Muscle layer of colon (tissue), 2 donors: ENCODE data around the gene NFYA.

ENCODE experiments used
- H3K27ac ChIP-seq: one replicate; pipeline ENCODE4 v1.7.0; 2013; ENCODE audit warnings: low read depth, mild to moderate bottlenecking, low read length, moderate library complexity
- H3K27me3 ChIP-seq, 2 donors: one replicate each; pipeline ENCODE4 v1.7.0; 2013; ENCODE audit warnings: low read length in 2 of 2, mild to moderate bottlenecking in 2 of 2; ENCODE audit not compliant: insufficient read depth in 2 of 2, control insufficient read depth in 1 of 2
- H3K36me3 ChIP-seq: one replicate; pipeline ENCODE4 v1.7.0; 2013; ENCODE audit warnings: mild to moderate bottlenecking, low read length; ENCODE audit not compliant: insufficient read depth
- H3K4me1 ChIP-seq: one replicate; pipeline ENCODE4 v1.7.0; 2013; ENCODE audit warnings: mild to moderate bottlenecking, low read length; ENCODE audit not compliant: insufficient read depth
- H3K4me3 ChIP-seq, 2 donors: one replicate each; pipeline ENCODE4 v1.7.0; 2013; ENCODE audit warnings: low read length in 2 of 2, low read depth in 1 of 2, mild to moderate bottlenecking in 1 of 2, moderate library complexity in 1 of 2
- H3K9ac ChIP-seq: one replicate; pipeline ENCODE4 v1.7.0; 2013; ENCODE audit warnings: low read length
- H3K9me3 ChIP-seq: one replicate; pipeline ENCODE4 v1.7.0; 2013; ENCODE audit warnings: mild to moderate bottlenecking, low read length
- donor health status: abdominal sarcoma.
- donor health status: Adenocarcinoma of cecum.

The NFYA gene

GRCh38 chr6:41075651-41076626 lies 3.2 kb downstream of the NFYA start:
- H3K27ac ChIP-seq, result no peak overlapping the region
- peaks cover 21% of the 10 kb centered on the region for H3K36me3 ChIP-seq
- peak overlapping the region; percentile 14 for H3K9ac ChIP-seq
- no peaks in the 10 kb centered on the region for H3K9me3 ChIP-seq
- H3K27me3 ChIP-seq, result no peaks in the 10 kb centered on the region
- peaks cover 23% of the 10 kb centered on the region for H3K4me1 ChIP-seq
- H3K4me3 ChIP-seq, result no peak overlapping the region

DNA sequence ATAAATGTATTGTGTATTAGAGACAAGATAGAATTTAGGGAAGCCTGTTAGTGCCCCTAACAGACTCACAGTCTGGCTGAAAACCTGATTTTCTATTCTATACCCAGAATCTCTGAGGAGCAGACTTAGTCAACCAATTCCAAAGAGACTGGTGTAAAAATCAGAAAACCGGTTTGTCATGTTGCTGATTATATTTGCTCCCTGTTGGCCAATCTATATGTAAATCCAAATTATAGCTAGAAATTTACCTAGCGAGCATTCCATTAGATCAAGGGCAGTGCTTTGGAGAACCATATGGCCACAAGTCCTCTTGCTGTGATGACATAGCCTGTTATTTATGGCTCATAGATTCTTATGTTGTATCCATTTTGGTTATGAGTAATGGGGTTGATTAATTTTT lies 4.8 kb downstream of the NFYA start:
- Histone ChIP-seq H3K27ac (no peak overlapping the region), H3K4me1 (peaks cover 20% of the 10 kb centered on the region), H3K9ac (no peak overlapping the region), H3K27me3 (no peaks in the 10 kb centered on the region), H3K9me3 (no peaks in the 10 kb centered on the region), H3K4me3 (no peak overlapping the region), H3K36me3 (peaks cover 22% of the 10 kb centered on the region)

GRCh38 chr6:41078101-41078500 lies 5.3 kb downstream of the NFYA start:
- H3K9me3 ChIP-seq, result no peaks in the 10 kb centered on the region
- peaks cover 22% of the 10 kb centered on the region for H3K36me3 ChIP-seq
- no peak overlapping the region for H3K27ac ChIP-seq
- H3K4me1 ChIP-seq, result peaks cover 20% of the 10 kb centered on the region
- H3K4me3 ChIP-seq, result no peak overlapping the region
- H3K27me3 ChIP-seq, result no peaks in the 10 kb centered on the region
- H3K9ac ChIP-seq, result no peak overlapping the region

GRCh38 chr6:41079080-41079479 lies 6.3 kb downstream of the NFYA start:
- Histone ChIP-seq H3K9ac (no peak overlapping the region), H3K4me1 (peaks cover 19% of the 10 kb centered on the region), H3K9me3 (no peaks in the 10 kb centered on the region), H3K27me3 (no peaks in the 10 kb centered on the region), H3K27ac (no peak overlapping the region), H3K4me3 (no peak overlapping the region), H3K36me3 (peaks cover 27% of the 10 kb centered on the region)

DNA sequence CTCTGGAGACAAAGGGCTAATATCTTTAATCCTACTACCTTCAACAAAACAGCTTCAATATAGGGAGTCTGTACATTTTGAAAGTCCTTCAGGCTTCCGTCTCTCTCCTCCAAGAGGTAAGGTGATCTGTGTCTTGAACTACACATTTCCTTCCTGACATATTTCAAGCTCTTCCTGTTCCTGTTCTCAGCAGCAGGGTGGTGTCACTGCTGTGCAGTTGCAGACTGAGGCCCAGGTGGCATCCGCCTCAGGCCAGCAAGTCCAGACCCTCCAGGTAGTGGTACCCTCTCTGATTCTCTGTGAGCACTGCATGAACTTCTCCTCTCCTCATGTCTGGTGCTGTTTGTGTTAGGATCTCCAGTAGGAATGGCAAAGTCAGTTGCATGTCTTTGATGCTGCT lies 7.8 kb downstream of the NFYA start:
- Histone ChIP-seq H3K36me3 (peaks cover 42% of the 10 kb centered on the region), H3K9me3 (no peaks in the 10 kb centered on the region), H3K27me3 (no peaks in the 10 kb centered on the region), H3K4me3 (no peak overlapping the region), H3K4me1 (peaks cover 4% of the 10 kb centered on the region), H3K9ac (no peak overlapping the region), H3K27ac (no peak overlapping the region)

GRCh38 chr6:41083072-41083471 lies 10.3 kb downstream of the NFYA start:
- H3K36me3 ChIP-seq, result peaks cover 42% of the 10 kb centered on the region
- no peak overlapping the region for H3K27ac ChIP-seq
- H3K4me1 ChIP-seq, result no peaks in the 10 kb centered on the region
- H3K27me3 ChIP-seq, result no peaks in the 10 kb centered on the region
- no peaks in the 10 kb centered on the region for H3K9me3 ChIP-seq
- no peak overlapping the region for H3K9ac ChIP-seq
- no peak overlapping the region for H3K4me3 ChIP-seq

GRCh38 chr6:41085182-41085581 lies 12.4 kb downstream of the NFYA start:
- peaks cover 31% of the 10 kb centered on the region for H3K36me3 ChIP-seq
- H3K9ac ChIP-seq, result no peak overlapping the region
- H3K9me3 ChIP-seq, result no peaks in the 10 kb centered on the region
- H3K4me1 ChIP-seq, result no peaks in the 10 kb centered on the region
- no peak overlapping the region for H3K27ac ChIP-seq
- no peak overlapping the region for H3K4me3 ChIP-seq
- H3K27me3 ChIP-seq, result no peaks in the 10 kb centered on the region

- Histone ChIP-seq H3K4me3 (no peak overlapping the region), H3K36me3 (peaks cover 53% of the 10 kb centered on the region), H3K9ac (no peak overlapping the region), H3K9me3 (no peaks in the 10 kb centered on the region), H3K27ac (no peak overlapping the region), H3K4me1 (no peaks in the 10 kb centered on the region), H3K27me3 (no peaks in the 10 kb centered on the region)
These were observed 15.7 kb downstream of the NFYA start for GRCh38 chr6:41088451-41088850.

- Histone ChIP-seq H3K9ac (no peak overlapping the region), H3K36me3 (peaks cover 59% of the 10 kb centered on the region), H3K9me3 (no peaks in the 10 kb centered on the region), H3K4me3 (no peak overlapping the region), H3K4me1 (no peaks in the 10 kb centered on the region), H3K27ac (no peak overlapping the region), H3K27me3 (no peaks in the 10 kb centered on the region)
These were observed 18.3 kb downstream of the NFYA start for GRCh38 chr6:41090841-41091761.

GRCh38 chr6:41092421-41093140 lies 19.8 kb downstream of the NFYA start:
- Histone ChIP-seq H3K36me3 (peaks cover 72% of the 10 kb centered on the region), H3K27me3 (no peaks in the 10 kb centered on the region), H3K9me3 (no peaks in the 10 kb centered on the region), H3K27ac (no peak overlapping the region), H3K9ac (no peak overlapping the region), H3K4me3 (no peak overlapping the region), H3K4me1 (no peaks in the 10 kb centered on the region)

GRCh38 chr6:41093729-41094128 lies 21.0 kb downstream of the NFYA start:
- Histone ChIP-seq H3K27me3 (no peaks in the 10 kb centered on the region), H3K9ac (no peak overlapping the region), H3K27ac (no peak overlapping the region), H3K4me3 (no peak overlapping the region), H3K36me3 (peaks cover 84% of the 10 kb centered on the region), H3K4me1 (no peaks in the 10 kb centered on the region), H3K9me3 (no peaks in the 10 kb centered on the region)
